Right forelimb (tissue), 1 donor: ENCODE measurements around the gene PHACTR3.

Experiments used
- DNase-seq: peaks from one replicate; pipeline ENCODE4 v3.0.0-alpha.2; 2018

The PHACTR3 gene

DNA sequence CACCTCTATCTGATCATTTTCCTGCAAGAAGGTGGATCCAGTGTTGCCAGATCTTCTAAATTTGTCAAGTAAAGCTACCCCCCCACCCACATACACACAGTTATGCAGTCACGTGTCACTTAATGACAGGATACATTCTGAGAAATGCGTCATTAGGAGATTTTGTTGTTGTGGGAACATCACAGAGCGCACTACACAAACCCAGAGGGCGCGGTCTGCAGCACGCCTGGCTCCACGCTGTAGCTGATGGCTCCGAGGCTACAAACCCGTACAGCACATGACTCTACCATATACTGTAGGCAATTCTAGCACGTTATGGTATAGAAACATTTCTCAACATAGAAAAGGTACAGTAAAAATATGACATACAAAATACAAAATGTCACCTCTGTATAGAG lies 202.2 kb downstream of the PHACTR3 start:
- no peak for DNase-seq

GRCh38 chr20:59807909-59808728 lies 203.8 kb downstream of the PHACTR3 start:
- DNase-seq, result no peak

DNA sequence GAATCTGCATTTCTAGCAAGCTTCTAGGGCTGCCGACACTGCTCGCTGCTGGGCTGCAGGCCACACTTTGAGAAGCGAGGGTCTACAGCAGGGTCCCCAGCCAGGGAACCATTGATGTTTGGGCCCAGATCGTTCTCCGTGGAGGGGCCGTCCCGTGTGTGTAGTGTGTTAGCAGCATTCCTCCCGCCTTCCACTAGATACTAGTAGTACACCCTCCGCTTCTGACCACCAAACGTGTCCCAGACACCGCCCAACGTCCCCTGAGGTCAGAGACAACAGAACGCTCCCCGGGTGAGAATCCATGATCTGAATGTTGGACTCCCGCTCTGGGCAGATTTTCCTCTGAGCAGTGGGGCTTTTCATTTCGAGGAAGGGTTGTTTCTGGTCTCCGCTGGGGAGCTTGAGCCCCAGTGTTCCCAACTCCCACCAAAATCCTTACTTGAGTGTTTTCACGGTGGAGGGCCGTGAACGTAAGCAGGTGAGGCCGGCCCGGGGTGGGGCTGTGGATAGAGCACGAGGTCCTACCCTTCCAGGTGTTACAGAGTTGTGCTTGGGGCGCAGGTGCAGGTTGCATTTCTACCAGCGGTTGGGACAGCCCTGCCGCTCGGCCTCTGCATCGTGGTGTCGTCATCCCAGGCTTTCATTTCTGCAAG lies 204.5 kb downstream of the PHACTR3 start:
- DNase-seq, result no peak

- no peak for DNase-seq
These were observed 205.5 kb downstream of the PHACTR3 start for GRCh38 chr20:59809630-59810448.

- peak; percentile 21 for DNase-seq
These were observed 206.3 kb downstream of the PHACTR3 start for GRCh38 chr20:59810449-59811187.

DNA sequence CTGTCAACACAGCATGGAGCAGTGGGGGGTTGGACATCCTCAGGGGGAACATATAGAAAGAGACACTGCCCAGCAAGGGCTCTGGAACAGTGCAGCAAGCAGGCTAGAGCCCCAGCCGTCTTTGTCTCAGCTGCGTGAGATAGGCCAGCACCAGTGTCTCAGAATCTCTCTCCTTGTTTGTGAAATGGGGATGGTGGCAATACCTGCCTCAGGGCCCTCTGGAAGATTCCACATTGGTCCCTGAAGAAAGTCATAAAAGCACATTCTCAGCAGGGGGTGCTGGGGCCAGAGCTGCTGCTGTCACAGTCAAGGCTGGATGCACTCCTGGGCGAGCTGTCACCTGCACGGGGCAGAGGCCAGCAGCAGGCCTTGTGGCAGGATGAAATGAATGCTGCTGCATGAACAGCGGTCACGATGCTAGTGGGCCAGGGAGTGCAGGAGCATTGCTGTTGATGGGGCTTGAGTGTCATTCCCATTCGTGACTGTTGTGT lies 207.4 kb downstream of the PHACTR3 start:
- peak; percentile 12 for DNase-seq

GRCh38 chr20:59812286-59813125 lies 208.2 kb downstream of the PHACTR3 start:
- no peak for DNase-seq

DNA sequence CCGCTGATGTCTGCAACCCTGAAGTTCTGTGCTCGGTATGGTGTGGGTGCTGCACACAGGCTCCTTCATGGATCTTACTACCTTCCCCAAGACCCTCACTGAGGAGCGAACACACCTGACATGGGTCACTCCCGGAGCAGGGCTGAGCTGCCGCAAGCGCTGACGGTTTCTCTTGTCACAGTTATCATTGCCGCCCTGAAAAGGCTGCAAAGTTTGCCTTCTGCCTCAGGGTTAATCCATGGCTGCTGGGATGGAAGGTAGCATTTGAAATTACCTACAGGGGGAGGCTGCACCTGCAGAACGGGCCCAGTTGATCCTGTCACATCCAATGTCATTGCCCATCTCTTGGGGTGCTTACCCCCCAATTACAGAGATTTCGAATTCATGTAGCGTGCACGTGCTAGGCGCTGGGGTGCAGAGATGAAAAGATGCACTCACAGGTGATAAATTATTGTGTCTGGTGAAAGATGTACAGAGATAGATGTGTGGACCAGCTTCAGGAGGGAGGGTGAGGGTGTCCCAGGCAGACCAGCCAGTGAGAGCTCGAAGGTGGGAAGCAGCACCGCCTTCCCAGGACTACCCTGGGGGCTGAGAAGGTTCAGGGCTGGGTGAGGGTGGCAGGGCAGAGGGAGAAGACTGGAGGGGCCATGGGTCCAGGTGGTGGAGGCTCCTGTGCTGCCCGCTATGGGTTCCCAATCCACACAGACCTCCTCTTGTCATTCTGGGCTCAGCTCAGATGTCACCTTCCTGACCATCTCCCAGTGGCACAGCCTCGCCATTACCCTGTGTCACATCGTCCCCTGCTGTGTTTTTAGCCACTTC lies 209.0 kb downstream of the PHACTR3 start:
- DNase-seq, result no peak

- no peak for DNase-seq
These were observed 209.9 kb downstream of the PHACTR3 start for GRCh38 chr20:59813948-59814839.

GRCh38 chr20:59814840-59815340 lies 210.6 kb downstream of the PHACTR3 start:
- no peak for DNase-seq

- no peak for DNase-seq
These were observed 211.9 kb downstream of the PHACTR3 start for GRCh38 chr20:59816146-59816738.

- DNase-seq, result no peak
These were observed 213.1 kb downstream of the PHACTR3 start for GRCh38 chr20:59817406-59817805.

DNA sequence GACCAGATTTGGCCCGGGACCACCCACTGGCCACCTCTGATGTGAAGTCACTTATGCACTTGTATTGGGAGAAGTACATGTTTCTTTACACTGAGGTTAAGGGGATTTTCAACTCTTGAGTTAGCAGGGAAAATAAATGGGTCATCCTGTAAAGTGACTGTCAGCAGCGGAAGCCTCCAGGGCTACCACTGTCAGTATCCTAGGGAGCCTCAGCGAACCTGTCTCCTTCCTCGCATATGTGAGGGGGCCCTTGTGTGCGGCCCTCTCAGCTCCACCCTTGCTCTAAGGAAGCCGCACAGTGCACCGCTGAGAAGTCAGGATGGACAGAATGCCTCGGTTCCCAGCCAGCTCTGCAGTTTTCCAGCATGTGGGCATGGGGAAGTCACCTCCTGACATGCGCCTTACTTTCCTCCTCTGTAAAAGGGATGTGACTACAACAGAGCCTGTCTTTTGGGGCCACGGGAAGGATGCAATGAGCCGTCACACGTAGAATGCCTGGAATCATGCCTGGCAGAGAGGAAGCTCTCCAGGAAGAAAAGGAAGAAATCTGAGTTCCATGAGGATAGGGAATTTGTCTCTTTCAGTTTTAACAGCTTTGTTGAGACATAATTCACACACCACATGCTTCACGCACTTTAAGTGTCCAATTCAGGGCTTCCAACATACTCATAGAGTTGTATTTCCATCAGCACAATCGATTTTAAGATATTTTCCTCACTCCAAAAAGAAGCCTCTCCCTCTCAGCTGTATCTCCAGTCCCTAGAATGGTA lies 213.7 kb downstream of the PHACTR3 start:
- DNase-seq, result peak; percentile 39

- no peak for DNase-seq
These were observed 214.6 kb downstream of the PHACTR3 start for GRCh38 chr20:59818911-59819310.

GRCh38 chr20:59819496-59820203 lies 215.3 kb downstream of the PHACTR3 start:
- peak; percentile 38 for DNase-seq

GRCh38 chr20:59820204-59821041 lies 216.1 kb downstream of the PHACTR3 start:
- DNase-seq, result peak; percentile 52

DNA sequence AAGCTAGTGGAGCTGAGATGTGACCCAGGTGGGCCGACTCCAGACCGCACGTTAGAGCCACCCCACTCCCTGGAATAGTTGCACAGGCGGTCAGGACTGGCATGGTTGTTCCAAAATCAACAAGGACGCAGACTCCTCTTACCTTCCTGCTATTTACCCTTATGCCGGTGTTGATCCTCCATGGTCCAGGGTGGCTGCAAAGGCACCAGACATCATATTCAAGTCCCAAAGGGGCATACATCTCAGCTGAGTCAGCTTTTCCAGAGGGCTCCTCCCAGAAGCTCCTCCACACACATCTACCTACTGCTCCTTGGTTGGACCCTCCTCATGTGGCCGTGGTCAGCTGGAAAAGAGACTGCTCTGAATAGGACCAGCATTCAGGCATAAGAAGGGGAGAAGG lies 216.9 kb downstream of the PHACTR3 start:
- DNase-seq, result no peak
